ENCODE data around the gene PTPN23. TPM values are rescaled to one million over a fixed set of nuclear protein-coding genes. Genes with fewer than 3 reads are reported as not detected.

PTPN23 gene
- total and polyA plus RNA-seq, 8 donors: 8.6 to 120 (median 27.6) TPM

- peaks cover 15 to 36% (median 30%) of the 10 kb centered on the region in 4 donors for H3K4me1 ChIP-seq
- 75 to 96% (median 78%) methylated on average over 18 to 31 of the region's 31 CpGs for WGBS, 5 donors
- no peaks in the 10 kb centered on the region for H3K27me3 ChIP-seq
- DNase-seq: peak in 1 of 2 donors; percentile 47
- peak overlapping the region in 4 of 5 donors; percentile 46 to 71 (median 53) for H3K27ac ChIP-seq
- TF ChIP-seq, protein P1, sequence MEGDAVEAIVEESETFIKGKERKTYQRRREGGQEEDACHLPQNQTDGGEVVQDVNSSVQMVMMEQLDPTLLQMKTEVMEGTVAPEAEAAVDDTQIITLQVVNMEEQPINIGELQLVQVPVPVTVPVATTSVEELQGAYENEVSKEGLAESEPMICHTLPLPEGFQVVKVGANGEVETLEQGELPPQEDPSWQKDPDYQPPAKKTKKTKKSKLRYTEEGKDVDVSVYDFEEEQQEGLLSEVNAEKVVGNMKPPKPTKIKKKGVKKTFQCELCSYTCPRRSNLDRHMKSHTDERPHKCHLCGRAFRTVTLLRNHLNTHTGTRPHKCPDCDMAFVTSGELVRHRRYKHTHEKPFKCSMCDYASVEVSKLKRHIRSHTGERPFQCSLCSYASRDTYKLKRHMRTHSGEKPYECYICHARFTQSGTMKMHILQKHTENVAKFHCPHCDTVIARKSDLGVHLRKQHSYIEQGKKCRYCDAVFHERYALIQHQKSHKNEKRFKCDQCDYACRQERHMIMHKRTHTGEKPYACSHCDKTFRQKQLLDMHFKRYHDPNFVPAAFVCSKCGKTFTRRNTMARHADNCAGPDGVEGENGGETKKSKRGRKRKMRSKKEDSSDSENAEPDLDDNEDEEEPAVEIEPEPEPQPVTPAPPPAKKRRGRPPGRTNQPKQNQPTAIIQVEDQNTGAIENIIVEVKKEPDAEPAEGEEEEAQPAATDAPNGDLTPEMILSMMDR (IDR thresholded peaks at IDR 0.05): no peak
- TF ChIP-seq POLR2A (IDR thresholded peaks at IDR 0.05): no peak
- no peak for TF ChIP-seq EP300 (IDR thresholded peaks at IDR 0.05)
- H3K4me3 ChIP-seq: no peak overlapping the region
- intact Hi-C loops (cut with DNase I; ENCODE audit: low total_unique reads): no loop called here
- peaks cover 43 to 76% (median 73%) of the 10 kb centered on the region in 4 donors for H3K36me3 ChIP-seq
- no peaks in the 10 kb centered on the region for H3K9me3 ChIP-seq
These were observed 25.3 kb downstream of the PTPN23 start for GRCh38 chr3:47405820-47406761.

- no peak overlapping the region for H3K27ac ChIP-seq
- H3K36me3 ChIP-seq: peaks cover 49 to 83% (median 74%) of the 10 kb centered on the region in 4 donors
- H3K4me3 ChIP-seq: no peak overlapping the region
- no peaks in the 10 kb centered on the region for H3K9me3 ChIP-seq
- H3K27me3 ChIP-seq: no peaks in the 10 kb centered on the region
- H3K4me1 ChIP-seq: peaks cover 15 to 36% (median 29%) of the 10 kb centered on the region in 4 donors
- TF ChIP-seq, protein P1 (IDR thresholded peaks at IDR 0.05): no peak
- TF ChIP-seq POLR2AphosphoS5 (IDR thresholded peaks at IDR 0.05) (no peak), EP300 (IDR thresholded peaks at IDR 0.05) (no peak), POLR2A (IDR thresholded peaks at IDR 0.05) (no peak)
- peak in 1 of 2 donors; percentile 23 for DNase-seq
- intact Hi-C loops (cut with DNase I; ENCODE audit: low total_unique reads): no loop called here
- 71 to 87% (median 75%) methylated on average over 3 to 9 of the region's 9 CpGs for WGBS, 5 donors
These were observed 25.9 kb downstream of the PTPN23 start for GRCh38 chr3:47406762-47407149.

DNA sequence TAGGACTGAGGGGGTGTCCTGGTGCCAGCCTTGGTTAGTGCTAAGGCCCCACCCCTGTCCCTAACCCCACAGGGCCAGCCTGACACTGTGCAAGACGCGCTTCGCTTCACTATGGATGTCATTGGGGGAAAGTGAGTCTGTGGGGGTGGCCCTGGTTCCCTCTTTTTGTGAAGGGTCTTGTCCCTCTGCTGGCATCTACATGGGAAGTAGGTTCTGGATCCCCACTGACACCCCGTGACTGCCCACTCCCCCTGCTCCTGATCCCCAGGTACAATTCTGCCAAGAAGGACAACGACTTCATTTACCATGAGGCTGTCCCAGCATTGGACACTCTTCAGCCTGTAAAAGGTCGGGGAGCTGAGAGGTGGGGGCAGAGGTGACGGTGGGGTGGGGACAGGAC is 26.4 kb downstream of the PTPN23 start:
- Histone ChIP-seq H3K36me3 (peaks cover 54 to 87% (median 75%) of the 10 kb centered on the region in 4 donors), H3K27me3 (no peaks in the 10 kb centered on the region), H3K9me3 (no peaks in the 10 kb centered on the region), H3K27ac (no peak overlapping the region), H3K4me3 (no peak overlapping the region), H3K4me1 (peaks cover 15 to 36% (median 28%) of the 10 kb centered on the region in 4 donors)
- DNase-seq: peak in 1 of 2 donors; percentile 6
- no peak for TF ChIP-seq POLR2A (IDR thresholded peaks at IDR 0.05)
- intact Hi-C loops (cut with DNase I; ENCODE audit: low total_unique reads): no loop called here
- 90 to 97% (median 95%) methylated on average over 3 to 7 of the region's 7 CpGs for WGBS, 5 donors

- TF ChIP-seq POLR2A (IDR thresholded peaks at IDR 0.05) (no peak), POLR2AphosphoS5 (IDR thresholded peaks at IDR 0.05) (no peak), EP300 (IDR thresholded peaks at IDR 0.05) (no peak)
- TF ChIP-seq, protein P1 (IDR thresholded peaks at IDR 0.05): no peak
- Histone ChIP-seq H3K9me3 (no peaks in the 10 kb centered on the region), H3K27ac (no peak overlapping the region), H3K4me1 (peaks cover 15 to 36% (median 28%) of the 10 kb centered on the region in 4 donors), H3K27me3 (no peaks in the 10 kb centered on the region), H3K36me3 (peaks cover 60 to 87% (median 77%) of the 10 kb centered on the region in 4 donors), H3K4me3 (no peak overlapping the region)
- 88 to 93% (median 90%) methylated on average over 18 of the region's 18 CpGs for WGBS, 5 donors
- intact Hi-C loops (cut with DNase I; ENCODE audit: low total_unique reads): no loop called here
- DNase-seq: no peak
These were observed 27.3 kb downstream of the PTPN23 start for GRCh38 chr3:47407896-47408838.
